Body of pancreas (tissue), 4 donors: ENCODE data around the gene OR5A2. TPM values are rescaled to one million over a fixed set of nuclear protein-coding genes. Genes with fewer than 3 reads are reported as not detected.

Source experiments
- ATAC-seq: fragments of 150-250 bp; one replicate; pipeline ENCODE4 v1.9.1; 2016
- DNase-seq, 4 donors: peaks; one replicate each; pipeline ENCODE4 v3.0.0-alpha.2; 2019
- H3K27ac ChIP-seq, 4 donors: fragments of 200-600 bp; sonication (generic); 1 replicate in 3 of 4; 2 replicates in 1 of 4; pipeline versions ENCODE4 v1.5.1 to v1.6.1; 2016 to 2019; ENCODE audit warnings: mild to moderate bottlenecking in 1 of 4, mixed read lengths in 1 of 4, moderate library complexity in 1 of 4
- H3K27me3 ChIP-seq, 2 donors: fragments of 200-600 bp; sonication (generic); one replicate each; pipeline ENCODE4 v1.6.0; 2016; ENCODE audit warnings: mild to moderate bottlenecking in 1 of 2
- H3K36me3 ChIP-seq, 2 donors: fragments of 200-600 bp; sonication (generic); replicated peaks in 1 of 2; 2 replicates each; pipeline ENCODE4 v1.5.1; 2016; ENCODE audit warnings: low read depth in 2 of 2; ENCODE audit not compliant: insufficient read depth in 1 of 2
- H3K4me1 ChIP-seq: fragments of 200-600 bp; sonication (generic); one replicate; pipeline ENCODE4 v1.6.0; 2016
- H3K4me3 ChIP-seq, 2 donors: fragments of 200-600 bp; sonication (generic); 1 replicate in 1 of 2; 2 replicates in 1 of 2; pipeline ENCODE4 v1.5.1; 2016 to 2019
- H3K9me3 ChIP-seq, 3 donors: fragments of 200-600 bp; sonication (generic); 1 replicate in 2 of 3; 2 replicates in 1 of 3; pipeline ENCODE4 v1.5.1; 2016
- CTCF ChIP-seq, 7 experiments: fragments of 450-650 bp in 4 of 7; fragments of 200-600 bp in 3 of 7; sonication (generic) in 3 of 7; IDR thresholded peaks; one replicate each; pipeline ENCODE4 v1.5.1; 2016 to 2019; ENCODE audit warnings: antibody characterized with exemption in 7 of 7
- POLR2A ChIP-seq, 3 donors: fragments of 450-650 bp; IDR thresholded peaks; one replicate each; pipeline ENCODE4 v1.6.1; 2016; ENCODE audit warnings: antibody characterized with exemption in 3 of 3, mild to moderate bottlenecking in 2 of 3
- WGBS, 2 donors: methylation state at CpG; one replicate each; pipeline ENCODE4 v1.1.5; 2017; 5-methylcytosine and 5-hydroxymethylcytosine counted together
- intact Hi-C: fragments of 100-400 bp; cut with DNase I; formaldehyde crosslinking; loops from one replicate; pipeline ENCODE4 v1.15.1; 2023
- total RNA-seq, 2 donors: library from RNA; depleted of rRNA; stranded (reverse); fragments of >200 nt; gene quantifications; one replicate each; pipeline ENCODE4 v1.1.0, GENCODE V29; 2016

OR5A2 gene
- total RNA-seq, 2 donors from 2014 or later, result not detected

GRCh38 chr11:59417023-59417422 lies 9.2 kb downstream of the OR5A2 start:
- no peaks in the 10 kb centered on the region for H3K36me3 ChIP-seq
- TF ChIP-seq CTCF (IDR thresholded peaks at IDR 0.05), result no peak
- no peak for TF ChIP-seq POLR2A (IDR thresholded peaks at IDR 0.05)
- intact Hi-C loops, result no loop called here
- H3K27ac ChIP-seq, result no peak overlapping the region
- H3K4me1 ChIP-seq, result no peaks in the 10 kb centered on the region
- H3K4me3 ChIP-seq, result no peak overlapping the region
- ATAC-seq (no peak), DNase-seq (no peak)
- no peaks in the 10 kb centered on the region for H3K9me3 ChIP-seq
- no peaks in the 10 kb centered on the region for H3K27me3 ChIP-seq
- 68 to 72% methylated on average over 5 of the region's 5 CpGs for WGBS, 2 donors

- no peak for DNase-seq
- H3K27ac ChIP-seq, result no peak overlapping the region
- H3K27me3 ChIP-seq, result no peaks in the 10 kb centered on the region
- H3K9me3 ChIP-seq, result no peaks in the 10 kb centered on the region
- TF ChIP-seq CTCF (IDR thresholded peaks at IDR 0.05) (no peak), POLR2A (IDR thresholded peaks at IDR 0.05) (no peak)
- 83 to 85% methylated on average over 5 of the region's 5 CpGs for WGBS, 2 donors
- no peaks in the 10 kb centered on the region for H3K36me3 ChIP-seq
- intact Hi-C loops, result no loop called here
- ATAC-seq, result no peak
- no peaks in the 10 kb centered on the region for H3K4me1 ChIP-seq
- no peak overlapping the region for H3K4me3 ChIP-seq
Measured at GRCh38 chr11:59416613-59417012, 9.6 kb downstream of the OR5A2 start.

DNA sequence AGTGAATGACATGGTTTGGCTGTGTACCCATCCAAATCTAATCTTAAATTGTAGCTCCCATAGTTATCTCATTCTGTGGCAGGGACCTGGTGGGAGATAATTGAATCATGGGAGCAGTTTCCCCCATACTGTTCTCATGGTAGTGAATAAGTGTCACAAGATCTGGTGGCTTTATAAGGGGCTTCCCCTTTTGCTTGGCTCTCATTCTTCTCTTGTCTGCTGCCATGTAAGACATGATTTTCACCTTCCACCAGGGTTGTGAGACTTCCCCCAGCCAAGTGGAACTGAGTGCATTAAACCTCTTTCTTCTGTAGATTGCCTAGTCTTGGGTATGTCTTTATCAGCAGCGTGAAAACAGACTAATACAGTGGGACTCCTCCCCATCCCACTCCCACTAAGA lies 11.1 kb downstream of the OR5A2 start:
- Histone ChIP-seq H3K27me3 (no peaks in the 10 kb centered on the region), H3K9me3 (no peaks in the 10 kb centered on the region), H3K4me3 (no peak overlapping the region), H3K4me1 (no peaks in the 10 kb centered on the region), H3K27ac (no peak overlapping the region), H3K36me3 (no peaks in the 10 kb centered on the region)
- no peak for TF ChIP-seq POLR2A (IDR thresholded peaks at IDR 0.05)
- TF ChIP-seq CTCF (IDR thresholded peaks at IDR 0.05), result no peak
- no peak for DNase-seq
- intact Hi-C loops, result no loop called here
- ATAC-seq, result no peak
- WGBS, 2 donors, result 57 to 85% methylated on average over 1 of the region's 1 CpG

DNA sequence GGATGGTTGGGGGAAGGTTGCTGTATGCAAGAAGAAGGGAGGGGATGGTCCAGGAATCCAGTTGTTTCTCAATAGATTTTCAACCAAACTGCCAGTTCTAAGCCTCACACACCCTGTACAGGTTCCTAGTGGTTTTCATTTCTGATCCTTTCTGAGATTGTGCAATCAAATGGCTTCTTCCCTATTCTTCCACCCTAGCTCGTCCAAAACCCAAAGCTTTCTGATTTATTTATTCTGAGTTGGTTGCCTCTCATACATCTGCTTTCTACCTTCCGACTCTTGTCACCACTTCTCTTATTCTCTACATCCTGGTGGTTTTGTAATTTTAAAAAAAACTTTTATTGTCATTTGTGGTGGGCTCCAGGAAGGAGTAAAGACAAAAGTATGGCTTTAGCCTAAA lies 12.6 kb downstream of the OR5A2 start:
- DNase-seq (no peak), ATAC-seq (no peak)
- Histone ChIP-seq H3K27me3 (no peaks in the 10 kb centered on the region), H3K36me3 (no peaks in the 10 kb centered on the region), H3K4me3 (no peak overlapping the region), H3K4me1 (no peaks in the 10 kb centered on the region), H3K27ac (no peak overlapping the region), H3K9me3 (no peaks in the 10 kb centered on the region)
- TF ChIP-seq POLR2A (IDR thresholded peaks at IDR 0.05) (no peak), CTCF (IDR thresholded peaks at IDR 0.05) (no peak)
- WGBS, 2 donors, result 43 to 74% methylated on average over 2 of the region's 2 CpGs
- intact Hi-C loops, result no loop called here

GRCh38 chr11:59403546-59403945 lies 22.7 kb downstream of the OR5A2 start:
- intact Hi-C loops, result no loop called here
- ATAC-seq, result no peak

More at GRCh38 chr11:59403546-59403945, 22.7 kb downstream of the OR5A2 start:
- no peaks in the 10 kb centered on the region for H3K4me1 ChIP-seq
- no peak overlapping the region for H3K27ac ChIP-seq
- no peaks in the 10 kb centered on the region for H3K36me3 ChIP-seq
- no peak for DNase-seq
- no peak for TF ChIP-seq CTCF (IDR thresholded peaks at IDR 0.05)
- TF ChIP-seq POLR2A (IDR thresholded peaks at IDR 0.05), result no peak
- H3K27me3 ChIP-seq, result no peaks in the 10 kb centered on the region
- no peak overlapping the region for H3K4me3 ChIP-seq
- no peaks in the 10 kb centered on the region for H3K9me3 ChIP-seq
